ENCODE data around the gene HIP1. TPM values are rescaled to one million over a fixed set of nuclear protein-coding genes. Genes with fewer than 3 reads are reported as not detected.

The HIP1 gene
- total and polyA plus RNA-seq, 2 of the 4 experiments (the other 2 are of a cell fraction) = 6.8 to 10.0 TPM

- Histone ChIP-seq H2AK9ac (replicated peaks; ENCODE audit: low read depth, low read length, poor library complexity) (no peak overlapping the region), H3K14ac (replicated peaks; ENCODE audit: low read depth, low read length) (no peak overlapping the region), H2BK120ac (ENCODE audit: low read depth, low read length) (no peak overlapping the region), H2AFZ (replicated peaks; ENCODE audit: low read length, poor library complexity) (no peak overlapping the region), H3K4ac (ENCODE audit: low read depth, low read length) (no peak overlapping the region), H4K8ac (ENCODE audit: low read depth in 2 of 2, low read length in 2 of 2) (no peak overlapping the region), H3K27me3 (ENCODE audit: control insufficient read depth, insufficient read depth, low read length) (no peaks in the 10 kb centered on the region), H3K9me3 (ENCODE audit: control insufficient read depth, insufficient read depth, low read length) (no peaks in the 10 kb centered on the region), H3K36me3 (ENCODE audit: control insufficient read depth, insufficient read depth, low read length) (peaks cover 30% of the 10 kb centered on the region), H4K91ac (ENCODE audit: insufficient read depth, low read depth, low read length) (no peak overlapping the region), H4K5ac (ENCODE audit: low read depth, low read length) (no peak overlapping the region), H2BK20ac (ENCODE audit: low read depth, low read length) (no peak overlapping the region), H3K56ac (ENCODE audit: extremely low read depth, insufficient read depth, low read length) (no peak overlapping the region), H2BK15ac (ENCODE audit: low read depth, low read length) (no peak overlapping the region), H2AK5ac (ENCODE audit: low read depth, low read length) (no peak overlapping the region), H3K4me2 (ENCODE audit: low read depth, low read length) (no peak overlapping the region), H3K9me1 (ENCODE audit: insufficient read depth, low read length) (no peaks in the 10 kb centered on the region), H3K27ac (ENCODE audit: insufficient read depth, low read length) (no peak overlapping the region), H4K20me1 (ENCODE audit: insufficient read depth, low read length) (no peaks in the 10 kb centered on the region), H3K4me3 (ENCODE audit: insufficient read depth, low read depth, low read length) (no peak overlapping the region), H3K23ac (ENCODE audit: low read depth, low read length) (no peak overlapping the region), H3K9ac (ENCODE audit: low read depth, low read length) (no peak overlapping the region), H3K79me1 (ENCODE audit: low read depth in 1 of 2, low read length in 2 of 2) (no peaks in the 10 kb centered on the region), H3K18ac (ENCODE audit: low read depth, low read length) (no peak overlapping the region), H2BK5ac (ENCODE audit: low read depth, low read length, poor library complexity, severe bottlenecking) (no peak overlapping the region), H3K4me1 (ENCODE audit: control insufficient read depth, insufficient read depth, low read length) (no peaks in the 10 kb centered on the region)
- intact Hi-C loops (cut with micrococcal nuclease) = no loop called here
- POLR2A ChIA-PET (ENCODE audit: unreplicated experiment) = no interaction called here
- in situ Hi-C loops (cut with MboI; ENCODE audit: low sequenced_read_pairs) = loop anchor here (25.0 kb wide), 1 partner anchor 491 kb away; the partner anchor contains the start of genes MDH2 and STYXL1
- CTCF ChIA-PET = no interaction called here
- no peak for TF ChIP-seq USF2 (IDR thresholded peaks at IDR 0.05; ENCODE audit: low read depth, low read length)
- TF ChIP-seq CEBPB (IDR thresholded peaks at IDR 0.05; ENCODE audit: low read depth, low read length) = no peak
- no peak for TF ChIP-seq MAFK (IDR thresholded peaks at IDR 0.05; ENCODE audit: low read depth, low read length)
- TF ChIP-seq, protein P1, sequence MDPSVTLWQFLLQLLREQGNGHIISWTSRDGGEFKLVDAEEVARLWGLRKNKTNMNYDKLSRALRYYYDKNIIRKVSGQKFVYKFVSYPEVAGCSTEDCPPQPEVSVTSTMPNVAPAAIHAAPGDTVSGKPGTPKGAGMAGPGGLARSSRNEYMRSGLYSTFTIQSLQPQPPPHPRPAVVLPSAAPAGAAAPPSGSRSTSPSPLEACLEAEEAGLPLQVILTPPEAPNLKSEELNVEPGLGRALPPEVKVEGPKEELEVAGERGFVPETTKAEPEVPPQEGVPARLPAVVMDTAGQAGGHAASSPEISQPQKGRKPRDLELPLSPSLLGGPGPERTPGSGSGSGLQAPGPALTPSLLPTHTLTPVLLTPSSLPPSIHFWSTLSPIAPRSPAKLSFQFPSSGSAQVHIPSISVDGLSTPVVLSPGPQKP (IDR thresholded peaks at IDR 0.05; ENCODE audit: borderline replicate concordance, low read depth, low read length) = no peak
- TF ChIP-seq FOS (IDR thresholded peaks at IDR 0.05; ENCODE audit: low read depth, low read length) = no peak
- no peak for TF ChIP-seq MAZ (IDR thresholded peaks at IDR 0.05; ENCODE audit: borderline replicate concordance, low read depth, low read length)
- TF ChIP-seq BHLHE40 (IDR thresholded peaks at IDR 0.05; ENCODE audit: low read depth, low read length) = no peak
- no peak for TF ChIP-seq MXI1 (IDR thresholded peaks at IDR 0.05; ENCODE audit: borderline replicate concordance, low read depth, low read length)
- TF ChIP-seq NFE2L2 (IDR thresholded peaks at IDR 0.05; ENCODE audit: low read depth, low read length) = no peak
- no peak for ATAC-seq (ENCODE audit: low read depth)
- dilution Hi-C loops (cut with HindIII; ENCODE audit: low sequenced_read_pairs, unreplicated experiment) = no loop called here
- DNase-seq = no peak
- 90% methylated on average over 2 of the region's 15 CpGs; no CpG with 5 or more reads in 1 of the 2 experiments for WGBS, 2 experiments (ENCODE audit: extremely low coverage in 2 of 2, insufficient read length in 1 of 2)
- BruUV-seq (replicated peaks) = no TSS peak
Observed at GRCh38 chr7:75546237-75547015, 192.3 kb downstream of the HIP1 start.
